GM21390 (cell line): ENCODE data around the gene GMPPA.
A peak's percentile ranks its signal among the peaks of the same experiment; 100 is the strongest.

Source experiments
- ATAC-seq: cut with Tn5 transposase; IDR thresholded peaks from one replicate; pipeline ENCODE4 v1.9.1; 2021; ENCODE audit not compliant: unreplicated experiment

GMPPA gene

DNA sequence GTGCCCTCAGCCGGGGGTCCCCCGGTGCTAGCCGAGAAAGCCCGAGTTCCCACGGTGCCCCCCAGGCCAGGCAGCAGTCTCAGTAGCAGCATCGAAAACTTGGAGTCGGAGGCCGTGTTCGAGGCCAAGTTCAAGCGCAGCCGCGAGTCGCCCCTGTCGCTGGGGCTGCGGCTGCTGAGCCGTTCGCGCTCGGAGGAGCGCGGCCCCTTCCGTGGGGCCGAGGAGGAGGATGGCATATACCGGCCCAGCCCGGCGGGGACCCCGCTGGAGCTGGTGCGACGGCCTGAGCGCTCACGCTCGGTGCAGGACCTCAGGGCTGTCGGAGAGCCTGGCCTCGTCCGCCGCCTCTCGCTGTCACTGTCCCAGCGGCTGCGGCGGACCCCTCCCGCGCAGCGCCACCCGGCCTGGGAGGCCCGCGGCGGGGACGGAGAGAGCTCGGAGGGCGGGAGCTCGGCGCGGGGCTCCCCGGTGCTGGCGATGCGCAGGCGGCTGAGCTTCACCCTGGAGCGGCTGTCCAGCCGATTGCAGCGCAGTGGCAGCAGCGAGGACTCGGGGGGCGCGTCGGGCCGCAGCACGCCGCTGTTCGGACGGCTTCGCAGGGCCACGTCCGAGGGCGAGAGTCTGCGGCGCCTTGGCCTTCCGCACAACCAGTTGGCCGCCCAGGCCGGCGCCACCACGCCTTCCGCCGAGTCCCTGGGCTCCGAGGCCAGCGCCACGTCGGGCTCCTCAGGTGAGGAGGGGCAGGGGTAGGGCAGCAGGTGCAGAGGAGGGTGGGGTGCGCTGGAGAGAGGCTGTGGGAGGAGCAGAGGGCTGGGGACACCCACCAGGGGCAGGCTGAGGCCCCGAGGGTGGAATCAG lies 14.1 kb upstream of the GMPPA start:
- no peak for ATAC-seq

DNA sequence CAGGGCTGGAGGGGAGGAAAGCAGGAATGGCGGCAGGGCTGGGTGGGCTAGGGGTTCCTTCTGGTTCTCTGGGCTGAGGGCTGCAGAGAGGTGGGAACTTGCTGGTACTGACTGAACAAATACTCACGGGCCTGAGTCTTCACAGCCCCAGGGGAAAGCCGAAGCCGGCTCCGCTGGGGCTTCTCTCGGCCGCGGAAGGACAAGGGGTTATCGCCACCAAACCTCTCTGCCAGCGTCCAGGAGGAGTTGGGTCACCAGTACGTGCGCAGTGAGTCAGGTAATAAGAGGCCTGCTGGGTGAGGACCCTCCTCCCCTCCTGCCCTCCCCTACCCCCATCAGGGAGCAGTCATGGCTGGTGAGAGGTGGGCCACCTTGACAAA lies 13.5 kb upstream of the GMPPA start:
- no peak for ATAC-seq

DNA sequence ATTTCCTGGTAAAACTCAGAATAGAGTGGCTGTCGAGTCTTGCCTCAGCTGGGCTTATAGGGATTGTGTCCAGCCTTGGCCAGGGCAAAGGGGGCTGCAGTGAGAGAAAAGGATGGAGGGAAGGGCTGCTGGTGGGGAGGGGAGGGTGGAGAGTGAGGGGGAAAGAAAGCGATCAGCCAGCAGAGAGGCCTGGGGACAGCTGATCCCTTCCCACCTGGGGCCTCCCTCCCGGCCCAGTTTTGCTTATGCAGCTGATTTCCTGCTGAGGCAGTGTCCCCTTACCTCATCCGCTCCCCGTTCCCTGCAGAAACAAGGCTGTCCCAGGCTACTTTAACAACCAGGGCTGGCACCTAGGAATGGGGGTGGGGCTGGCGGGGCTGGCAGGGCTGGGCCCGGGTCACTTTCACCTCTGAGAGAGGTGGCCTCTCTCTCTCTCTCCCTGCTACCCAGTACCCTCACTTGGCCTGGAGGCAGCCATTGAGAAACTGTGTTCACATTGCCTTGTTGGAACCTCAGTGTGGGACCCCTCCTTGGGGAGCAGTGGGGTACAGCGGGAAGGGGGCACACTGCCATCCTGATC lies 12.2 kb upstream of the GMPPA start:
- ATAC-seq: no peak

DNA sequence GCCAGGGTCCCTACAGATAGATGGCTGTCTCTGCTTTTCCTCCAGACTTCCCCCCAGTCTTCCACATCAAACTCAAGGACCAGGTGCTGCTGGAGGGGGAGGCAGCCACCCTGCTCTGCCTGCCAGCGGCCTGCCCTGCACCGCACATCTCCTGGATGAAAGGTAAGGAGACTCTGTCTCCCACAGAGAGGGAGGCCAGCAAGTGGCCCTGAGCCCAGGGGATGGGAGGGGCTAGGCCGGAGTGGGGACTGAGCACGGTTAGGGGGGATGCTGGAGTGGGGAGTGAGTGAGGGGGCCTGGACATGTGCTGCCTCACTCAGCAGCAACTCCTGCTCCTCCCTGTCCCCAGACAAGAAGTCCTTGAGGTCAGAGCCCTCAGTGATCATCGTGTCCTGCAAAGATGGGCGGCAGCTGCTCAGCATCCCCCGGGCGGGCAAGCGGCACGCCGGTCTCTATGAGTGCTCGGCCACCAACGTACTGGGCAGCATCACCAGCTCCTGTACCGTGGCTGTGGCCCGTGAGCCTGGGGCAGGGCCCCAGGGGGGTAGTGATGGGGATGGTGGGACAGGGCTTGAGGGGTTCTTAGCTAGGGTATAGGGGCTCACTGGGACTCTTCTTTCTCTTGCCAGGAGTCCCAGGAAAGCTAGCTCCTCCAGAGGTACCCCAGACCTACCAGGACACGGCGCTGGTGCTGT lies 10.4 kb upstream of the GMPPA start:
- ATAC-seq: no peak

DNA sequence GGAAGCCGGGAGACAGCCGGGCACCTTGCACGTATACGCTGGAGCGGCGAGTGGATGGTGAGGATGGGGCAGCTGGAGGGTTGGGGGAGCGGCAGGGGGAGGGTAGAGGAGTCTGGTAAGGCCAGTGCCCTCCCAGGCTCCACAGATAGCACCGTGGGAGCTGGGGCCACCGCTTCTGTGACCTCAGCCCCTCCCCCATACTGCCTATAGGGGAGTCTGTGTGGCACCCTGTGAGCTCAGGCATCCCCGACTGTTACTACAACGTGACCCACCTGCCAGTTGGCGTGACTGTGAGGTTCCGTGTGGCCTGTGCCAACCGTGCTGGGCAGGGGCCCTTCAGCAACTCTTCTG lies 9.9 kb upstream of the GMPPA start:
- ATAC-seq: no peak

DNA sequence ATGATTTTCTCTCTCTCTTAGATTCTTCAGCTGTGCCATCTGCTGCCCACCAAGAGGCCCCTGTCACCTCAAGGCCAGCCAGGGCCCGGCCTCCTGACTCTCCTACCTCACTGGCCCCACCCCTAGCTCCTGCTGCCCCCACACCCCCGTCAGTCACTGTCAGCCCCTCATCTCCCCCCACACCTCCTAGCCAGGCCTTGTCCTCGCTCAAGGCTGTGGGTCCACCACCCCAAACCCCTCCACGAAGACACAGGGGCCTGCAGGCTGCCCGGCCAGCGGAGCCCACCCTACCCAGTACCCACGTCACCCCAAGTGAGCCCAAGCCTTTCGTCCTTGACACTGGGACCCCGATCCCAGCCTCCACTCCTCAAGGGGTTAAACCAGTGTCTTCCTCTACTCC lies 9.4 kb upstream of the GMPPA start:
- ATAC-seq: no peak

DNA sequence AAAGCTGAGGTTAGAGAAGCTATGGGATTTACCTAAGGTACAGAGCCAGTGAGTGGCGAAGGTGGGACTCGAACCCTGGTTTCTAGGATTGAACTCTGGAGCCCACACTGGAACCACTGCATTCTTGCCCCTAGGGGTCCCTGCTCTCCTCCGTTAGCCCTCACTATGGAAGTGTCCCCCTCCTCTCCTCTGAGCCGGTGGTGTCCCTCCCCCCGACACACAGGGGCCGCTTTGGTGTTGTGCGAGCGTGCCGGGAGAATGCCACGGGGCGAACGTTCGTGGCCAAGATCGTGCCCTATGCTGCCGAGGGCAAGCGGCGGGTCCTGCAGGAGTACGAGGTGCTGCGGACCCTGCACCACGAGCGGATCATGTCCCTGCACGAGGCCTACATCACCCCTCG lies 8.5 kb upstream of the GMPPA start:
- no peak for ATAC-seq

DNA sequence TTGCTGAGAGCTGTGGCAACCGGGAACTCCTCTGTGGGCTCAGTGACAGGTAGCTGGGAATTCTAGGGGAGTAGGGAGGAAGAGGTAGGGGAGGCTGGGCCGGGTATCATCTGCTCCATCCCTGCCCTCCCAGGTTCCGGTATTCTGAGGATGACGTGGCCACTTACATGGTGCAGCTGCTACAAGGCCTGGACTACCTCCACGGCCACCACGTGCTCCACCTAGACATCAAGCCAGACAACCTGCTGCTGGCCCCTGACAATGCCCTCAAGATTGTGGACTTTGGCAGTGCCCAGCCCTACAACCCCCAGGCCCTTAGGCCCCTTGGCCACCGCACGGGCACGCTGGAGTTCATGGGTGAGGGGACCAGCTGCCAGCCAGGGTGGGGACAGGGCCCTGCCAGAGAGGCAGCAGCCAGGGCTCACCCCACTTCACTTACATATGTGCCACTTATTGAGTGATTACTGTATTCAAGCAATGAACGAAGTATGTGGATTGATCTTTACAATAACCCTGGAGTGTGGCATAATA lies 8.0 kb upstream of the GMPPA start:
- no peak for ATAC-seq

DNA sequence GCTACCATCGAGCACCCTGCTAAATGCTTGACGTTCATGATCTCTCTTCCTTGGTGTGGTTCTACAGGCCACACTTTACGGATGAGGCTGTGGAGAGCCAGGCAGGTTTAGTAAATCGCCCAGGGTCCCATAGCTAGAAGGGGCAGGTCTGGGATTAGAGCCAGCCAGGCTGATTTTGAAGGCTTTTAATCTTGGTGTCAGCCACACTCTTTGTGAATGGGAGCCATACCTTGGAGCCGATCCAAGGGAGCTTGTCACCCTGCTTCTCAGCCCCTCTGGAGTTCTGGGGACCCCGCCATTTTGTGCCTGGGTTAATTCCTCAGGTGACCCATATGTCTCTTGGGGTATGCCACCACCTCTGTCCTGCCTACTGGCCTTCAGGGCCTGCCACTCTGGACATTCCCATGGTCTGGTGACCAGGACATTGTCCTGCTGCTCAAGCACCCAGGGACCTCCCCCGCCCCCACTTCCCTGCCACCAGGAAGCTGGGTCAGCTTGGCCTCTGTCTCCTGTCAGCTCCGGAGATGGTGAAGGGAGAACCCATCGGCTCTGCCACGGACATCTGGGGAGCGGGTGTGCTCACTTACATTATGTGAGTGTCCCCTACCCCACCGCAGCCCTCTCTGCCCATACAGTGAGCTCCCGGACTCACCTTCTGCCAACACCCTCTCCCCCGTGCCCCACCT lies 7.3 kb upstream of the GMPPA start:
- ATAC-seq: no peak

DNA sequence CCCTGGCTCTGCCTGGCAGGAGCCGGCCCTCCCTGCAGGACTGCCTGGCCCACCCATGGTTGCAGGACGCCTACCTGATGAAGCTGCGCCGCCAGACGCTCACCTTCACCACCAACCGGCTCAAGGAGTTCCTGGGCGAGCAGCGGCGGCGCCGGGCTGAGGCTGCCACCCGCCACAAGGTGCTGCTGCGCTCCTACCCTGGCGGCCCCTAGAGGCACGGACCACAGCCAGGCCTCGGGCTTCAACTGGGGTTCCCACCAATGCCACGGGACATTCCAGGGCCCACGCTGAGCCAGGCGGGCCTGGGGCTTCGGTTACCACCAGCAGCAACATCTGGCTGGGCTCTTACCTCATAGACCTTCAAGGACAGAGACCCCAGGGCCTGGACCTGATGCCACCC lies 6.1 kb upstream of the GMPPA start:
- no peak for ATAC-seq

DNA sequence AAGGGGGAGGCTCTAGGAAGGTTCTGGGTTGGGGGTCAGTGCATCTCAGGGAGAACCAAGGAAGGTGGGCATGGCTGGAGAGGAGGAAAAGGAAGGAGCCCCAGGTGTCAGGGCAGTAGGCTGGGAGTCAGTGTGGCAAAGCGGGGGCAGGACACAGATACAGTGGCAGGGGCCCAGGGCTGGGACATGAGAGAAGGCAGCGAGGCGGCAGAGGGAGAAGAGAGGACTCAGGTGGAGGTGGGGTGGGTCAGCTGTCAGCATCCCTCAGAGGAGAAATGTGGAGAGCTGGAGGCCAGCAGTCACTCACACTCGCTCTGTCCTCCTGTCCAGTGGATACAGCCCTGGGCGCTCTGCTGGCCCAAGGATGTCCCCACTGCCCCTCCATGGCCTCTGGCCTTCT lies 5.6 kb upstream of the GMPPA start:
- ATAC-seq: no peak

DNA sequence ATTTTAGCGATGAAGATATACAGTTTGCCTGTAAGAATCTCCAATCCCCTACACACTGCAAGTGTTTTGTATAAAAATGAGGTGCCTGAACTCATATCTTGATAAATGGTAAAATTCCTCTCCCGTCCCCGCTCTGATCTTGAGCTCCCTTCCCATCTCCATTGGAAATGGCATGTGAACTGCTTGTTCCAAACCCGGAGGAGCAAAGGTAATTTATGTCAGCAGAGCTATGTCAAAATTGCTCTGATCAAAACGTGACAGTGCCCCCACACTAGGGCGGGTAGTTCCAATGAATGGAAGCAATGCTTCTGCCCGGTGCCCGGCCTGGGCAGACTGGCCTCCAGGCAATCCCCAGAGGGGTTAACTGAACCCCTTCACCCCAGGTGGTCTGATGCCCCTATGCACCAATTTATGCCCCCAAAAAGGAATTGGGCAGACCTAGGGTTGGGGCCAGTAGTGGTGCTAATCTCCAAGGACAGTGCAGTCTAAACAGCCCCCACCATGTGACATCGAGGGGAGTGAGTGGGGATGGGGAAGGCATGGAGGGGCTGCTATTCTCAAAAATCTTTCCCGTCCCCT lies 3.6 kb upstream of the GMPPA start:
- ATAC-seq: no peak

DNA sequence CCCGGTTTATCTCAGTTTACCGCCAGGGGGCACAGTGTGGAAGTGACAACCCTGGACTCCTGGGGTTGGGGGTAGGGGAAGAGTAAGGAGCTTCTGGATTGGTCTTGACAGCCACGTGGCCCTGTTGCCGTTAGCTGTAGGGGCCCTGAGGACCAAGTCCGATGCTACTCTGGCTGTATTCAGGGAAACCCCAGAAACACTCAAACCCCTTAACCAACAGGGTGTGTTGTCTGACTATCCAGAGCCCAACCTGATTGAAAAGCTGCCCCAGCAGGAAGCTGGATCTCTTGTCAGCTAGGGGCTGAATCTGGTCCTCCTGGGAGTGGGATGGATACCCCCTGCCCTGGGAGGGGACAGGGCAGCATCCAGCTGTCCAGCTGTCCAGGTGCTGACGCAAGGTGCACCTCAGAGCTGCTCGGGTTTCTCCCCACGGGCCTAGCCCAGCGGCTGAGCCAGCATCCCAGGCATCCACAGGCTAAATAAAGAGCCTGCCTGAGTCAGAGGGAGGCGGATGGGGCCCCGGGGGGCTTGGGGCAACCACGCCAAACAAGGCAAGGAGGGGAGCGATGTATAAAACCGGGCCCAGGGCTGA lies 3.1 kb upstream of the GMPPA start:
- ATAC-seq: no peak

DNA sequence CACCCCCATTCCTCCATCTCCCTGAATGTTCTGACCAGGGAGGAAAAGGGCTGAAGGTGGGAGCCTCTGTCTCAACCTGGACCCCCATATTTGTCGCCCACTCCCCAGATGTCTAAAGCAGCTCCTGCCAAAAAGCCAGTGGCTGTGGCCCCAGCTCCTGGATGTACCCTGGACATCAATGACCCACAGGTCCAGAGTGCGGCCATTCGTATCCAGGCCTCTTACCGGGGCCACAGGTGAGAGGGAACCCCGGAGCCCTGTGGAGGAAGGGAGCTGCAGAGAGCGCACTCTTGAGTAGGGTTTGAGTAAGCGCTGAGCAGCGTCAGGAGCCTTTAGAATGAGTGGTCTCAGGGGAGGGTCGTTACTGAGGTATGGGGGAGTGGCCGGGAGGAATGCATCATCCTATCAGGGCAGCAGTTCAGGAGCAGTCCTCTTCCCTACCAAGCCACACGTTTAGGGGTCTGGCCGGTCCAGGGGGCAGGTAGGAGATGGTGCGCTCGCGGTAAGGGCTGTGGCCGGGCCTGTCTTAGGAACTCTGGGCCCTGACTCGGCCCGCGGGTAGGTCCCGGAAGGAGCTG lies 2.4 kb upstream of the GMPPA start:
- ATAC-seq: no peak

DNA sequence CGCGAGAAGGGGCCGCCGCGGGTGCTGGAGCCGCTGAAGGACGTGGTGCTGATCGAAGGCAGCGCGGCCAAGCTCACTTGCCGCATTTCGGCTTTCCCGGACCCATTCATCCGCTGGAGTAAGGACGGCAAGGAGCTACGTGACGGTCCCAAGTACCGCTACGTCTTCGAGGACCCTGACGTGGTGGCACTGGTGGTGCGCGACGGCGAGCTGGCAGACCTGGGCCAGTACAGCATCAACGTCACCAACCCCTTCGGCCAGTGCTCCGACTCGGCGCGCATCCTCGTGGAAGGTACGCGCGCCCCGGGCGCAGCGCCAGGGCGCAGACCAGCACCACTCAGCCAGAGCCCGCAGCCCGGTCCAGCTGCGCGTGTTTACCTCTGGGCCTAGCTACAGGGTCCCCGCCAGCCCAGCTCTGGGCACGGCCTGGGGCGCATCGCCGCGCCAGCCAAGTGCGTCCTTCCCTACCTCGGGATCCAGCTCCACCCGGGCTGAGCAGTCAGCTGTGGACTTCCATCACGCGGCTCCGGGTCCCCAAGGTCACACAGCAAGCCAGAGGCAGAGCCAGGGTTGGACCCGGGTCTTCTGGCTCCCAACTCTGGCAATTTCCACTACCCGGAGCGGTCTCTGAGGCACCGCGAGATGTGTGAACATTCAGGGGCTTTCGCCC lies 1.7 kb upstream of the GMPPA start:
- no peak for ATAC-seq

DNA sequence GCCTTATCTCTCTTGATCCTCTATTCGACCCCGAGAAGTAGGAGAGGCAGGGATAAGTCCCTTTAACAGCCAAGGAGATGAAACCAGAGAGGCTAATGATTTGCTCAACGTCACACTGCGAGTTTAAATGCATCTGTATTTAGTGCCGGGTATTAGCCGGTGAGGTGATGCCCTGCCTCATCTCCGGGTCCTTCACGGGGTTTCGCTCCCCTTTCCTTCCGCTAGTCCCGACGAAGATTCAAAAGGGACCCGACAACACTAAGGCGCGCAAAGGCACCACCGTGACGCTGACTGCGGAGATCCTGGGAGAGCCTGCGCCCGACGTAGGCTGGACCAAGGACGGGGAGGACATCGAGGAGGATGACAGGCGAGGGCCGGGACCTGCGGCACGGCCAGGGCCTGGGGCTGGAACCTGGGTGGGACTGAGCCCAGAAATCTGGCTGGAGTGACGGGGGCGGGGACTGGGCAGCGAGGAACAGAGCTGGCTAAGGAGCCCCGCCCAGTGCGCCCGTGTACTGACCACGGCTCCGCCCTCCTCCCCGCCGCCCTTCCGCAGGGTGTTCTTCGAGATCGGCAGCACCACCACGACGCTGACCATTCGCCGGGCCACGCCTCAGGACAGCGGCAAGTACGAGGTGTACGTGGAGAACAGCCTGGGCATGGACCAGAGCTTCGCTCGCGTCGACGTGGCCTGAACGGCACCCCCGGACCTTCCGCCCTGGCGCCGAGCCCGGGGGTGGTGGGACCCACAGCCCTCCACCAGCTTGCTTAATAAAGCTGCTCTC lies 1.0 kb upstream of the GMPPA start:
- peak; percentile 11 for ATAC-seq

DNA sequence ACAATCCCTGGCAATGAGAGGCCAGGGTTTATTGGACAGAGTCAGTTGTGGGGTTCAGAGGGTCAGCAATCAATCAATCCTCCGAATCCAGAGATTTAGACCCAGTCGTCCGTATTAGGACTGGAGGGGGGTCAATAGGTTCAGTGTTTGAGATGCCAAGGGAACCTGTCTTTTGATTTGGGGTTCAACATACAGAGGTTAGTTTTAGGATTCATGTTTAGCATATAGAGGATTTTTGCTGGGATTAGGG lies 292 bp downstream of the GMPPA start:
- no peak for ATAC-seq

DNA sequence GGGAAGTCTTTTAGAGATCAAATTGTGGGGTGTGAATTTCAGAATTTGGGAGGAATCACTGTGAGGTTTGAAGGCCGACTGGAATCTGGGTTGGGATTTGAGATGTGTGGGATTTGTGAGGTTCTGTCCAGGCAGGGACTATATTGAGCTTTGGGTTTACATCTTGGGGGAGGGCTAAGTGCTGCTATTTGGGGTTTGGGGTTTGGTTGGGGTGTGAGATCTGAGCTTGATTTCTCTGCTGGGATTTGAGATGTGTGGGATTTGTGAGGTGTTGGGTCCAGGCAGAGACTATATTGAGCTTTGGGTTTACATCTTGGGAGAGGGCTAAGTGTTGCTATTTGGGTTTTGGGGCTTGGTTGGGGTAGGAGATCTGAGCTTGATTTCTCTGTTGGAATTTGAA lies 864 bp downstream of the GMPPA start:
- no peak for ATAC-seq

DNA sequence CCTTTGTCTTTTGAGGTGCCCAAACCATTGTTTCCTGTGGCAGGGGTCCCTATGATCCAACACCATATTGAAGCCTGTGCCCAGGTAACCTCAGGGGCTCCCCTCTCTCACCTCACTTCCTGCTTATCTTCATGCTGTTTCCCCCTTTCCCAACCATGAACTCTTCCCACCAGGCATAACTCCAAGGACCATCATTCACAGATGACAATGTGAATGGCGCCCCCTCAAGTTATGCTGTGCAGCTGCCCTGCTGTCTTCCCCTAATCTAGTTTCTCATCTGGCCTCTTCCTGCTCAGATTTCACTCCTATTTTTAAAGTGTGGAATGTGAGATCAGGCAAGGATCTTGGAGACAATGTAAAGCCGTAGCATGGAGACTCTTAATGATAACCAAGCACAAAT lies 1.4 kb downstream of the GMPPA start:
- ATAC-seq: no peak
